ENCODE measurements around the gene PCDHA11. TPM values are rescaled to one million over a fixed set of nuclear protein-coding genes. Genes with fewer than 3 reads are reported as not detected.

The PCDHA11 gene
- total and polyA plus RNA-seq, 11 donors = 0.08 to 0.13 TPM; not detected in 9

DNA sequence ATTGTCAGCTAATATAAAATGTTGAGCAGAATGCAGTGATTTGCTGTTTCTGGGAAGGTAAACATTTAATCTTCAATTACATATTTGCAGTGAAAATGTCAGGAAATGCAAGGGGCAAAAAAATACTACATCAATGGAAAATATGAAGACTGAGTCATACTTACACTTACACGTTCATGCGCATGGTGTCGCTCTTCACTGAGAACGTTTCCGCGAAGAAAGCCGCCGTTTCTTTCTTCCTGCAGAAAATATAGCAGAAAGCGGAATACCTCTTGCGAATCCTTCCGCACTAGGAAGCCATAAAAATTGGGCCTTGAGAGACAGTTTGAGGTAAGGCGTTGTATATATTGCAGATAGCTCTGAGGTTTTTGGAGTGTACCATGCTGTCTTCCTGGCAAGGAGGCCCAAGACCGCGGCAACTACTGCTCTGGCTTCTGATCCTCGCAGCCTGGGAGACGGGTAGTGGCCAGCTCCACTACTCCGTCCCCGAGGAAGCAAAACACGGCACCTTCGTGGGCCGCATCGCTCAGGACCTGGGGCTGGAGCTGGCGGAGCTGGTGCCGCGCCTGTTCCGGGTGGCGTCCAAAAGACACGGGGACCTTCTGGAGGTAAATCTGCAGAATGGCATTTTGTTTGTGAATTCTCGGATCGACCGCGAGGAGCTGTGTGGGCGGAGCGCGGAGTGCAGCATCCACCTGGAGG is 13.3 kb downstream of the PCDHA11 start, which contains the start of gene PCDHA13:
PCDHA13 (plus strand) TSS at position 236 of the 702 bp plus-strand sequence; CDS start at position 381, 145 bp downstream.
- peak within 1 kb of the TSS in 4 of 12 donors; percentile 12 to 31 (median 18) for H3K4me3 ChIP-seq
- TF ChIP-seq POLR2A (IDR thresholded peaks at IDR 0.05) = no peak
- TF ChIP-seq, protein P1, sequence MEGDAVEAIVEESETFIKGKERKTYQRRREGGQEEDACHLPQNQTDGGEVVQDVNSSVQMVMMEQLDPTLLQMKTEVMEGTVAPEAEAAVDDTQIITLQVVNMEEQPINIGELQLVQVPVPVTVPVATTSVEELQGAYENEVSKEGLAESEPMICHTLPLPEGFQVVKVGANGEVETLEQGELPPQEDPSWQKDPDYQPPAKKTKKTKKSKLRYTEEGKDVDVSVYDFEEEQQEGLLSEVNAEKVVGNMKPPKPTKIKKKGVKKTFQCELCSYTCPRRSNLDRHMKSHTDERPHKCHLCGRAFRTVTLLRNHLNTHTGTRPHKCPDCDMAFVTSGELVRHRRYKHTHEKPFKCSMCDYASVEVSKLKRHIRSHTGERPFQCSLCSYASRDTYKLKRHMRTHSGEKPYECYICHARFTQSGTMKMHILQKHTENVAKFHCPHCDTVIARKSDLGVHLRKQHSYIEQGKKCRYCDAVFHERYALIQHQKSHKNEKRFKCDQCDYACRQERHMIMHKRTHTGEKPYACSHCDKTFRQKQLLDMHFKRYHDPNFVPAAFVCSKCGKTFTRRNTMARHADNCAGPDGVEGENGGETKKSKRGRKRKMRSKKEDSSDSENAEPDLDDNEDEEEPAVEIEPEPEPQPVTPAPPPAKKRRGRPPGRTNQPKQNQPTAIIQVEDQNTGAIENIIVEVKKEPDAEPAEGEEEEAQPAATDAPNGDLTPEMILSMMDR (IDR thresholded peaks at IDR 0.05) = peak in 4 of 12 donors; percentile 15 to 41 (median 34)
- H3K27ac ChIP-seq = no peak within 1 kb of the TSS
- H3K36me3 ChIP-seq = no peaks in the 10 kb centered on the region
- intact Hi-C loops (cut with DNase I) = loop anchor here in 1 of 10 donors (10.0 kb wide), 1 partner anchor 163 kb away; no protein-coding TSS in a partner anchor
- peaks cover 0 to 70% (median 20%) of the 10 kb centered on the region in 9 donors for H3K27me3 ChIP-seq
- H3K4me1 ChIP-seq = no peaks in the 10 kb centered on the region
- peaks cover 0 to 41% (median 15%) of the 10 kb centered on the region in 12 donors for H3K9me3 ChIP-seq
- no peak for DNase-seq
- WGBS, 4 donors = 8 to 10% (median 9%) methylated on average over 31 to 35 of the region's 35 CpGs
- ATAC-seq = no peak

DNA sequence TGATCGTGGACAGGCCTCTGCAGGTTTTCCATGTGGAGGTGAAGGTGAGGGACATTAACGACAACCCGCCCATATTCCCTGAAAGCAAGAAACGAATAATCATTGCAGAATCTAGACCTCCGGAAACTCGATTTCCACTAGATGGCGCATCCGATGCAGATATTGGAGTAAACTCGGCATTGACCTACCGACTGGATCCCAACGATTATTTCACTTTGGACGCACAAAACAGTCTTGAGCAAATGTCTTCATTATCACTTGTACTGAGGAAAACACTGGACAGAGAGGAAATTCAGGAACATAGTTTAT is 13.8 kb downstream of the PCDHA11 start:
- intact Hi-C loops (cut with DNase I) = loop anchor here in 1 of 10 donors (10.0 kb wide), 1 partner anchor 162 kb away; no protein-coding TSS in a partner anchor
- H3K4me3 ChIP-seq = peak overlapping the region in 3 of 12 donors; percentile 16 to 31 (median 19)

DNA sequence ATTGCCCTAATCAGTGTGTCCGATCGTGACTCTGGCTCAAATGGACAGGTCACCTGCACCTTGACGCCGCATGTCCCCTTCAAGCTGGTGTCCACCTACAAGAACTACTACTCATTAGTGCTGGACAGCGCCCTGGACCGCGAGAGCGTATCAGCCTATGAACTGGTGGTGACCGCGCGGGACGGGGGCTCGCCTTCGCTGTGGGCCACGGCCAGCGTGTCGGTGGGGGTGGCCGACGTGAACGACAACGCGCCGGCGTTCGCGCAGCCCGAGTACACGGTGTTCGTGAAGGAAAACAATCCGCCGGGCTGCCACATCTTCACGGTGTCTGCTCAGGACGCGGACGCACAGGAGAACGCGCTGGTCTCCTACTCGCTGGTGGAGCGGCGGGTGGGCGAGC is 14.6 kb downstream of the PCDHA11 start:
- peaks cover 0 to 57% (median 13%) of the 10 kb centered on the region in 9 donors for H3K27me3 ChIP-seq
- H3K4me3 ChIP-seq = no peak overlapping the region
- TF ChIP-seq POLR2A (IDR thresholded peaks at IDR 0.05) = no peak
- TF ChIP-seq, protein P1 (IDR thresholded peaks at IDR 0.05) = no peak
- H3K36me3 ChIP-seq = no peaks in the 10 kb centered on the region
- no peak for ATAC-seq
- 33 to 49% (median 45%) methylated on average over 20 to 41 of the region's 41 CpGs for WGBS, 4 donors
- DNase-seq = no peak
- H3K4me1 ChIP-seq = no peaks in the 10 kb centered on the region
- peaks cover 0 to 36% (median 12%) of the 10 kb centered on the region in 12 donors for H3K9me3 ChIP-seq
- no peak overlapping the region for H3K27ac ChIP-seq
- intact Hi-C loops (cut with DNase I) = loop anchor here in 1 of 10 donors (10.0 kb wide), 1 partner anchor 161 kb away; no protein-coding TSS in a partner anchor

More for the DNA sequence above, 13.8 kb downstream of the PCDHA11 start:
- TF ChIP-seq POLR2A (IDR thresholded peaks at IDR 0.05) = no peak
- TF ChIP-seq, protein P1 (IDR thresholded peaks at IDR 0.05) = no peak
- Histone ChIP-seq H3K9me3 (peaks cover 0 to 39% (median 12%) of the 10 kb centered on the region in 12 donors), H3K27ac (no peak overlapping the region), H3K27me3 (peaks cover 0 to 65% (median 15%) of the 10 kb centered on the region in 9 donors), H3K4me1 (no peaks in the 10 kb centered on the region), H3K36me3 (no peaks in the 10 kb centered on the region)
- 16 to 24% (median 18%) methylated on average over 12 of the region's 12 CpGs for WGBS, 4 donors
- DNase-seq (no peak), ATAC-seq (no peak)

DNA sequence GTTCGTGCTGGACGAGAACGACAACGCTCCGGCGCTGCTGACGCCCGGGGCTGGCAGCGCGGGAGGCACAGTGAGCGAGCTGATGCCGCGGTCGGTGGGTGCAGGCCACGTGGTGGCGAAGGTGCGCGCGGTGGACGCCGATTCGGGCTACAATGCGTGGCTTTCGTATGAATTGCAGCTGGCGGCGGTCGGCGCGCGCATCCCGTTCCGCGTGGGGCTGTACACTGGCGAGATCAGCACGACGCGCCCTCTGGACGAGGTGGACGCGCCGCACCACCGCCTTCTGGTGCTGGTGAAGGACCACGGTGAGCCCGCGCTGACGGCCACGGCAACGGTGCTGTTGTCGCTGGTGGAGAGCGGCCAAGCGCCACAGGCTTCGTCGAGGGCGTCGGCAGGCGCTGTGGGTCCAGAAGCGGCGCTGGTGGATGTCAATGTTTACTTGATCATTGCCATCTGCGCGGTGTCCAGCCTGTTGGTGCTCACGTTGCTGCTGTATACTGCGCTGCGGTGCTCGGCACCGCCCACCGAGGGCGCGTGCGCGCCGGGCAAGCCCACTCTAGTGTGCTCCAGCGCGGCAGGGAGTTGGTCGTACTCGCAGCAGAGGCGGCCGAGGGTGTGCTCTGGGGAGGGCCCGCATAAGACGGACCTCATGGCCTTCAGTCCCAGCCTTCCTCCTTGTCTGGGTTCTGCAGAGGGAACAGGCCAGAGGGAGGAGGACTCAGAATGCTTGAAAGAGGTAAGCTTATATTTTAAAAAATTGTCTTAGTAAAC is 15.4 kb downstream of the PCDHA11 start:
- no peaks in the 10 kb centered on the region for H3K36me3 ChIP-seq
- H3K4me3 ChIP-seq = no peak overlapping the region
- intact Hi-C loops (cut with DNase I) = loop anchor here in 1 of 10 donors (10.0 kb wide), 1 partner anchor 161 kb away; no protein-coding TSS in a partner anchor
- no peak overlapping the region for H3K27ac ChIP-seq
- H3K4me1 ChIP-seq = no peaks in the 10 kb centered on the region
- TF ChIP-seq, protein P1 (IDR thresholded peaks at IDR 0.05) = no peak
- no peak for TF ChIP-seq POLR2A (IDR thresholded peaks at IDR 0.05)
- 31 to 43% (median 38%) methylated on average over 50 to 79 of the region's 79 CpGs for WGBS, 4 donors
- ATAC-seq (no peak), DNase-seq (peak in 1 of 5 donors; percentile 51)
- H3K27me3 ChIP-seq = peaks cover 0 to 49% (median 13%) of the 10 kb centered on the region in 9 donors
- H3K9me3 ChIP-seq = peaks cover 0 to 36% (median 12%) of the 10 kb centered on the region in 12 donors
